Measurements from ENCODE around the gene ATG4B. TPM values are rescaled to one million over a fixed set of nuclear protein-coding genes. Genes with fewer than 3 reads are reported as not detected.

ATG4B gene
- 47.1 to 74.0 TPM (median 50.0 TPM) in 5 replicates for total RNA-seq (2022; extraction: Qiagen RNA extraction)

DNA sequence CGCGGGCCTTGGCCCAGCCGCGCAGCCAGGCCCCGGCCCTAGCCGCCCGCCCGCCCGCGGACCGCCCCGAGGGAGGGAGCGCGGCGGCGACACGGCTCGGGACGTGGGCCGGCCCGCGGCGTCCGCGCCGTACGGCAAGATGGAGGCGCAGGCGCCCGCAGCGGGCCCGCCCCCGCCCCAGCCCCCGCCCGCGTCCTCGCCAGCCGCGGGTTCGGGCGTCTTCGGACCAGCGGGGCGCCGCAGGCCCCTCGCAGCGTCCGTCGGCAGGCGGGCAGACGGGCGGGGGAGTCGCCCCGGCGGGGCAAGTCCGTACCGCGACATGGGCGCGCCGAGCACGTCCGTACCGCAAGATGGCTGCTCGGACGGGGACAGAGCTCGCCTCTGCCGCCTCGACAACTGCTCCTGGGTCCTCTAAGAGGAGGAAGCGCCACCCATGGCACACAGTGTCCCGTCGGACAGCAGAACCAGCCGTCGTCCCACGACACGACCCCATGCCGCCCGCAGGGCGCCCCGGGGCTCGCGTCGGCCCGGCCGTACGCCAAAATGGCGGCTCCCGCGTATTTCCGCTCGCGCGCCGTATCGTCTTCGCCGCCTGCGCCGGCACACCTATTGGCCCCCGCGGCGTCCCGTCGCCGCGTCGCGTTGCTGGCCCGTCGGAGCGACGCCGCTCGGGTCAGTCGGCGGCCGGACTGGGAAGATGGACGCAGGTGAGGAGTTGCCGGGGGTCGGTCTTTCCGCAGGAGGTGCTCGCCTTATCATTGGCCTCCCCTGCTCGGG lies at the start of gene ATG4B, which contains the start of gene THAP4:
Gene ATG4B (plus strand): TSS at position 676 of the 777 bp plus-strand sequence. CDS start 22 bp downstream, at position 698.
Gene THAP4 (minus strand): TSS at position 141 of the 777 bp plus-strand sequence. CDS start 141 bp downstream, outside the sequence.

GRCh38 chr2:241686650-241687425 lies 49.3 kb downstream of the ATG4B start, which contains the start of gene DTYMK:
TSS of gene DTYMK (minus strand) at chr2:241686815. CDS start at chr2:241686783, 32 bp downstream.

GRCh38 chr2:241701399-241702154 lies 64.1 kb downstream of the ATG4B start, which contains the start of gene ING5:
TSS of gene ING5 (plus strand) at chr2:241702039. CDS start at chr2:241702066, 27 bp downstream.

Other genes with a start within 250 kb of the ATG4B start
- 97.3 to 112 TPM (median 106 TPM) in 5 replicates for gene STK25, start 129.1 kb upstream of the ATG4B start, total RNA-seq (2022; extraction: Qiagen RNA extraction)
- 27.7 to 38.3 TPM (median 35.8 TPM) in 5 replicates for gene BOK, start 78.9 kb upstream of the ATG4B start, total RNA-seq (2022; extraction: Qiagen RNA extraction)
- gene THAP4, start 535 bp upstream of the ATG4B start, total RNA-seq (2022; extraction: Qiagen RNA extraction): 59.8 to 77.0 TPM (median 75.0 TPM) in 5 replicates
- gene DTYMK, start 49.1 kb downstream of the ATG4B start, total RNA-seq (2022; extraction: Qiagen RNA extraction): 110 to 151 TPM (median 135 TPM) in 5 replicates
- gene ING5, start 64.3 kb downstream of the ATG4B start, total RNA-seq (2022; extraction: Qiagen RNA extraction): 20.1 to 25.9 TPM (median 21.4 TPM) in 5 replicates
- 7.8 to 10.1 TPM (median 9.5 TPM) in 5 replicates for gene D2HGDH, start 96.9 kb downstream of the ATG4B start, total RNA-seq (2022; extraction: Qiagen RNA extraction)
- 0.18 to 0.25 TPM (median 0.23 TPM) in 5 replicates for gene GAL3ST2, start 139.1 kb downstream of the ATG4B start, total RNA-seq (2022; extraction: Qiagen RNA extraction)
- gene NEU4, start 171.5 kb downstream of the ATG4B start, total RNA-seq (2022; extraction: Qiagen RNA extraction): 0.07 to 0.45 TPM (median 0.27 TPM) in 5 replicates
- gene PDCD1, start 221.2 kb downstream of the ATG4B start, total RNA-seq (2022; extraction: Qiagen RNA extraction): 0.12 TPM in 1 of 5 replicates, not detected in the others
- gene RTP5, start 232.0 kb downstream of the ATG4B start, total RNA-seq (2022; extraction: Qiagen RNA extraction): not detected in 5 replicates